ENCODE measurements around the gene ELF1. TPM values are rescaled to one million over a fixed set of nuclear protein-coding genes. Genes with fewer than 3 reads are reported as not detected.

The ELF1 gene
- total and polyA plus RNA-seq, 10 of the 15 experiments (the other 5 are each of a cell fraction or from before 2014, with no cell fraction given), result 43.3 to 97.6 (median 55.7) TPM

DNA sequence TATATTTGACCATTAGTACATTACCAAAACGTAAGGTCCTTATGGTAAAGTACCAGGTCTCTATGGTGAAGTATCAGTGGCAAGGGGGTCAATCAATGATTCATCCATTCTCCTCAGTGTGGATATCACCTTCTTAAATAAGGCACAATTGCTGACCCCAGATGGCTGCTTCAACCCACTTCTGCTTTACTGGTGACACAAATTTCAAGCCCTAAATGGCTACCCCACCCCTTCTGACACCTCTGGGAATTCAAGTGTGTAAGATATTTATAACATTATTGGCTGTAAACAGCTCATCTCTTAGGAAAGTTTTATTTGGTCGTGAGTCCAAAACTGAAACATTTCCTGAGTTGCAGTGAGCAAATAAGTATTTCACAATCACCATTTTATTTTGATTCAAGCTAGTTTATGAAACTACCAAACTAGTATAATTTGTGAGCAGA, 34.3 kb upstream of the ELF1 start:
- DNase-seq (ENCODE audit: low read depth, low spot score) (peak; percentile 79), ATAC-seq (peak; percentile 85), FAIRE-seq (no peak)
- BruUV-seq (replicated peaks), result no TSS peak
- ChIA-PET RAD21 (ENCODE audit: unreplicated experiment) (interaction anchor here (0.7 to 9.9 kb wide), 22 partner anchors 9 to 276 kb away, joined by 3 to 172 read pairs (median 7); partner anchors contain the start of gene ELF1), CTCF (interaction anchor here (0.8 to 5.2 kb wide), 36 partner anchors 9 to 286 kb away, joined by 3 to 129 read pairs (median 6); partner anchors contain the start of genes ELF1 and SLC25A15), SMC1A (ENCODE audit: uncharacterized antibody, unreplicated experiment) (interaction anchor here (0.8 to 4.0 kb wide), 26 partner anchors 15 to 280 kb away, joined by 3 to 75 read pairs (median 7); partner anchors contain the start of gene ELF1), POLR2A (interaction anchor here (0.6 to 4.7 kb wide), 7 partner anchors 34 to 1472 kb away, joined by 3 to 25 read pairs (median 3); partner anchors contain the start of gene ELF1)
- Histone ChIP-seq H4K20me1 (ENCODE audit: control insufficient read depth, insufficient read depth) (no peaks in the 10 kb centered on the region), H3K9me3 (replicated peaks; ENCODE audit: control insufficient read depth, insufficient read depth, low read length) (peaks cover 1% of the 10 kb centered on the region; the same call in 2 of the 3 replicates), H3K4me3 (peak overlapping the region; percentile 22; the same call in 1 of the 2 replicates), H3K9ac (ENCODE audit: control insufficient read depth, insufficient read depth, low read length) (no peak overlapping the region; the same call in 1 of the 2 replicates), H3K79me2 (ENCODE audit: control insufficient read depth, insufficient read depth, low read length) (peaks cover 67% of the 10 kb centered on the region), H3K4me1 (ENCODE audit: control insufficient read depth, insufficient read depth, low read length) (peaks cover 7% of the 10 kb centered on the region; the same call in 1 of the 2 replicates), H3K27ac (ENCODE audit: control insufficient read depth, insufficient read depth) (peak overlapping the region; percentile 40), H2AFZ (ENCODE audit: control insufficient read depth, low read depth, low read length) (peak overlapping the region; percentile 48), H3K36me3 (ENCODE audit: control insufficient read depth in 2 of 2, insufficient read depth in 2 of 2, low read length in 1 of 2) (no peaks in the 10 kb centered on the region), H3K4me2 (ENCODE audit: control insufficient read depth, insufficient read depth) (peak overlapping the region; percentile 72), H3K27me3 (replicated peaks in 1 of 2; ENCODE audit: control insufficient read depth in 2 of 2, insufficient read depth in 2 of 2, low read length in 1 of 2) (no peaks in the 10 kb centered on the region)
- in situ Hi-C loops (cut with MboI) (no loop called here), intact Hi-C loops (cut with micrococcal nuclease; ENCODE audit: unreplicated experiment) (loop anchor here (5.0 kb wide), 1 partner anchor 36 kb away; the partner anchor contains the start of gene ELF1)
- WGBS (ENCODE audit: insufficient coverage, insufficient replicate concordance, low lambda C conversion rate, missing lambda C conversion rate), result 3% methylated on average over 2 of the region's 2 CpGs
- TF ChIP-seq, protein P1, sequence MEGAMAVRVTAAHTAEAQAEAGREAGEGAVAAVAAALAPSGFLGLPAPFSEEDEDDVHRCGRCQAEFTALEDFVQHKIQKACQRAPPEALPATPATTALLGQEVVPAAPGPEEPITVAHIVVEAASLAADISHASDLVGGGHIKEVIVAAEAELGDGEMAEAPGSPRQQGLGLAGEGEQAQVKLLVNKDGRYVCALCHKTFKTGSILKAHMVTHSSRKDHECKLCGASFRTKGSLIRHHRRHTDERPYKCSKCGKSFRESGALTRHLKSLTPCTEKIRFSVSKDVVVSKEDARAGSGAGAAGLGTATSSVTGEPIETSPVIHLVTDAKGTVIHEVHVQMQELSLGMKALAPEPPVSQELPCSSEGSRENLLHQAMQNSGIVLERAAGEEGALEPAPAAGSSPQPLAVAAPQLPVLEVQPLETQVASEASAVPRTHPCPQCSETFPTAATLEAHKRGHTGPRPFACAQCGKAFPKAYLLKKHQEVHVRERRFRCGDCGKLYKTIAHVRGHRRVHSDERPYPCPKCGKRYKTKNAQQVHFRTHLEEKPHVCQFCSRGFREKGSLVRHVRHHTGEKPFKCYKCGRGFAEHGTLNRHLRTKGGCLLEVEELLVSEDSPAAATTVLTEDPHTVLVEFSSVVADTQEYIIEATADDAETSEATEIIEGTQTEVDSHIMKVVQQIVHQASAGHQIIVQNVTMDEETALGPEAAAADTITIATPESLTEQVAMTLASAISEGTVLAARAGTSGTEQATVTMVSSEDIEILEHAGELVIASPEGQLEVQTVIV (IDR thresholded peaks at IDR 0.05; ENCODE audit: borderline replicate concordance, partially characterized antibody), result no peak
- TF ChIP-seq, protein P2, sequence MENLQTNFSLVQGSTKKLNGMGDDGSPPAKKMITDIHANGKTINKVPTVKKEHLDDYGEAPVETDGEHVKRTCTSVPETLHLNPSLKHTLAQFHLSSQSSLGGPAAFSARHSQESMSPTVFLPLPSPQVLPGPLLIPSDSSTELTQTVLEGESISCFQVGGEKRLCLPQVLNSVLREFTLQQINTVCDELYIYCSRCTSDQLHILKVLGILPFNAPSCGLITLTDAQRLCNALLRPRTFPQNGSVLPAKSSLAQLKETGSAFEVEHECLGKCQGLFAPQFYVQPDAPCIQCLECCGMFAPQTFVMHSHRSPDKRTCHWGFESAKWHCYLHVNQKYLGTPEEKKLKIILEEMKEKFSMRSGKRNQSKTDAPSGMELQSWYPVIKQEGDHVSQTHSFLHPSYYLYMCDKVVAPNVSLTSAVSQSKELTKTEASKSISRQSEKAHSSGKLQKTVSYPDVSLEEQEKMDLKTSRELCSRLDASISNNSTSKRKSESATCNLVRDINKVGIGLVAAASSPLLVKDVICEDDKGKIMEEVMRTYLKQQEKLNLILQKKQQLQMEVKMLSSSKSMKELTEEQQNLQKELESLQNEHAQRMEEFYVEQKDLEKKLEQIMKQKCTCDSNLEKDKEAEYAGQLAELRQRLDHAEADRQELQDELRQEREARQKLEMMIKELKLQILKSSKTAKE (IDR thresholded peaks at IDR 0.05; ENCODE audit: low read depth, poor library complexity, severe bottlenecking), result peak; percentile 81
- TF ChIP-seq HDGF (IDR thresholded peaks at IDR 0.05) (peak; percentile 8; the same call in 1 of the 2 replicates), JUND (IDR thresholded peaks at IDR 0.05; ENCODE audit: low read depth, low read length) (0 out of 2 replicates have a peak, but pooled peaks have one; percentile 34), IKZF1 (conservative IDR thresholded peaks at IDR 0.05) (peak; percentile 80), POLR2AphosphoS2 (IDR thresholded peaks at IDR 0.05; ENCODE audit: low read depth, low read length) (no peak), MEF2A (IDR thresholded peaks at IDR 0.05; ENCODE audit: insufficient read depth, low read depth, low read length) (no peak), PAX5 (IDR thresholded peaks at IDR 0.05; ENCODE audit: borderline replicate concordance, low read depth, low read length) (0 out of 2 replicates have a peak, but pooled peaks have one; percentile 23), ZNF24 (IDR thresholded peaks at IDR 0.05) (0 out of 2 replicates have a peak, but pooled peaks have one; percentile 39), MTA2 (IDR thresholded peaks at IDR 0.05; ENCODE audit: low read depth) (peak; percentile 96), TBL1XR1 (IDR thresholded peaks at IDR 0.05; ENCODE audit: low read depth, low read length) (0 out of 2 replicates have a peak, but pooled peaks have one; percentile 28), POLR2AphosphoS5 (IDR thresholded peaks at IDR 0.05; ENCODE audit: low read length) (no peak), SPI1 (IDR thresholded peaks at IDR 0.05; ENCODE audit: borderline replicate concordance, insufficient read depth, low read depth, low read length) (peak; percentile 93), DPF2 (IDR thresholded peaks at IDR 0.05) (peak; percentile 79), RUNX3 (IDR thresholded peaks at IDR 0.05; ENCODE audit: low read length) (peak; percentile 54), EP300 (IDR thresholded peaks at IDR 0.05; ENCODE audit: borderline replicate concordance in 1 of 2, control insufficient read depth in 1 of 2, low read depth in 2 of 2, low read length in 2 of 2) (peak; percentile 80 to 85; a peak in 3 of 4 replicates)
- TF ChIP-seq, protein P3, sequence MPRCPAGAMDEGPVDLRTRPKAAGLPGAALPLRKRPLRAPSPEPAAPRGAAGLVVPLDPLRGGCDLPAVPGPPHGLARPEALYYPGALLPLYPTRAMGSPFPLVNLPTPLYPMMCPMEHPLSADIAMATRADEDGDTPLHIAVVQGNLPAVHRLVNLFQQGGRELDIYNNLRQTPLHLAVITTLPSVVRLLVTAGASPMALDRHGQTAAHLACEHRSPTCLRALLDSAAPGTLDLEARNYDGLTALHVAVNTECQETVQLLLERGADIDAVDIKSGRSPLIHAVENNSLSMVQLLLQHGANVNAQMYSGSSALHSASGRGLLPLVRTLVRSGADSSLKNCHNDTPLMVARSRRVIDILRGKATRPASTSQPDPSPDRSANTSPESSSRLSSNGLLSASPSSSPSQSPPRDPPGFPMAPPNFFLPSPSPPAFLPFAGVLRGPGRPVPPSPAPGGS (IDR thresholded peaks at IDR 0.05; ENCODE audit: borderline replicate concordance, insufficient read depth, low read depth, low read length, poor library complexity, severe bottlenecking), result no peak
